Activated CD4-positive, alpha-beta T cell treated with anti-CD3 and anti-CD28 coated beads for 36 hours (primary cell): ENCODE data around the gene NEAT1. TPM values are rescaled to one million over a fixed set of nuclear protein-coding genes. Genes with fewer than 3 reads are reported as not detected.
"Not testable (repeated sequence)": the region's sequence is repeated elsewhere in the genome, so short reads cannot be mapped to it uniquely, and the experiment has no call there.

Experiments
- ATAC-seq: fragments of 200-7000 bp; cut with Tn5 transposase; one replicate; pipeline ENCODE4 v1.10.0; 2021; ENCODE audit warnings: mild to moderate bottlenecking, moderate library complexity
- CTCF ChIA-PET: fragments of 350-600 bp; sonication (Branson Sonifier 250); formaldehyde crosslinking; loops from one replicate; lab custom pipeline; 2021; ENCODE audit warnings: antibody characterized with exemption; lab: Charles Lee
- POLR2A ChIA-PET: fragments of 350-600 bp; sonication (Branson Sonifier 250); formaldehyde crosslinking; loops from one replicate; lab custom pipeline; 2021; ENCODE audit warnings: antibody characterized with exemption, inconsistent platforms; lab: Charles Lee
- DNase-seq: peaks from one replicate; pipeline ENCODE4 v3.0.0-alpha.2; 2020
- H3K27ac Mint-ChIP-seq: one replicate; pipeline ENCODE4 v1.8.0; 2021; ENCODE audit warnings: mixed read lengths
- H3K27me3 Mint-ChIP-seq: one replicate; pipeline ENCODE4 v1.8.0; 2021; ENCODE audit warnings: mixed read lengths
- H3K36me3 Mint-ChIP-seq: one replicate; pipeline ENCODE4 v1.8.0; 2021; ENCODE audit warnings: low read depth, mixed read lengths
- H3K4me1 Mint-ChIP-seq: one replicate; pipeline ENCODE4 v1.8.0; 2021; ENCODE audit warnings: mixed read lengths
- H3K4me3 Mint-ChIP-seq: one replicate; pipeline ENCODE4 v1.8.0; 2021; ENCODE audit warnings: mild to moderate bottlenecking, moderate library complexity, mixed read lengths
- H3K9me3 Mint-ChIP-seq: one replicate; pipeline ENCODE4 v1.8.0; 2021; ENCODE audit warnings: low read depth, mixed read lengths
- intact Hi-C, 2 experiments: fragments of 100-400 bp; cut with DNase I in 1 of 2; cut with micrococcal nuclease in 1 of 2; formaldehyde crosslinking; loops; one replicate each; pipeline versions ENCODE4 v1.14.2 to v1.15.1; 2022 to 2024; cut with DNase I, micrococcal nuclease
- total RNA-seq, 2 experiments: library from RNA; stranded (reverse); gene quantifications; one replicate each; pipeline ENCODE4 v1.2.3, GENCODE V29; 2021

Gene NEAT1
- total RNA-seq, 2 experiments from 2014 or later, result 435 to 569 TPM

DNA sequence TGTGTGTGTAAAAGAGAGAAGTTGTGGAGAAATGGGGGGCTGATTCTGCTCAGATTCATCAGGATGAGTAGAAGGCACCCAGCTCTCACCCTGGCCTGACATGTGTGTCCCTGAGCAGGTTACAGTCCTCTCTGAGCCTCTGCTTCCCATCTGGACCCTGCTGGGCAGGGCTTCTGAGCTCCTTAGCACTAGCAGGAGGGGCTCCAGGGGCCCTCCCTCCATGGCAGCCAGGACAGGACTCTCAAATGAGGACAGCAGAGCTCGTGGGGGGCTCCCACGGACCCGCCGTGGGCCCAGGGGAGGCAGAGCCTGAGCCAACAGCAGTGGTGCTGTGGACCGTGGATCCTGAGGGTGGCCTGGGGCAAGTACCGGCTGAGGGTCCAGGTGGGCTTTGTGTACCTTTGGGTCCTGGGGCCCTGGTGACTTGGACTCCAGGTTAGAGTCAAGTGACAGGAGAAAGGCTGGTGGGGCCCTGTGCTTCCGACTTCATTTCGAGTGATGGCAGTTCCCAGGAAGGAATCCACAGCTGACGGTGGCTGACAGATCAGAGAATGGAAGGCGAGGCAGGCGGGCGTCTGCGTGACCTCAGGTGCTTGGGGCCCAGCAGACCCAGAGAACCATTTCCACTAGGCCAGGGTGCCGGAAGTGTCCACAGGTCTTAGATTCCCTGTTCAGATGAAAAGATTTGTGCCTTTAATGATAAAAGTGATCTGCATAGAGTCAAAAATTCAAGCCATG lies 21.9 kb downstream of the NEAT1 start:
- no peak for ATAC-seq
- Mint-ChIP-seq H3K27ac (peak overlapping the region; percentile 6), H3K4me3 (no peak overlapping the region), H3K9me3 (no peaks in the 10 kb centered on the region), H3K36me3 (peaks cover 29% of the 10 kb centered on the region), H3K4me1 (peaks cover 34% of the 10 kb centered on the region), H3K27me3 (no peaks in the 10 kb centered on the region)
- ChIA-PET CTCF (no interaction called here), POLR2A (interaction anchor here (0.7 kb wide), 1 partner anchor 53 kb away, joined by 3 read pairs; no protein-coding TSS in a partner anchor)
- intact Hi-C loops, result no loop called here
- DNase-seq, result peak; percentile 15

DNA sequence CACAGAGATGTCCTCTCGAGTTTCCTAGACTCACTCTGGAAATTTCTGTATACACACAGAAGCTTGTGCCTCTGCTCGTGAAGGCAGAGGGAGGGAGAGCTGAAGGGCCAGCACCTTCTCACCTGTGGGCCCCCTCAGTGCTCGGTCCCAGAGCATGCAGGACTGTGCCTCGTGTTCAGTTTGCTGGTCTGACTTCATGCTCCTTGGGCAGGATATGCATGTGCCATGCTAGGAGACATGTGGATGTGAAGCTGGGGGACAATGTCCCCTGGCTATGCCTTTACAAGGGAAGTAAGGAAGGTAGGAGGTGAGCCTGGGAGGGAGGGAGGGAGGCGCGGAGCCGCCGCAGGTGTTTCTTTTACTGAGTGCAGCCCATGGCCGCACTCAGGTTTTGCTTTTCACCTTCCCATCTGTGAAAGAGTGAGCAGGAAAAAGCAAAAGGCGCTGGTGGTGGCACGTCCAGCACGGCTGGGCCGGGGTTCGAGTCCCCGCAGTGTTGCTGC lies 22.6 kb downstream of the NEAT1 start:
- CTCF ChIA-PET, result interaction anchor here (1.6 kb wide), 1 partner anchor 52 kb away, joined by 3 read pairs; no protein-coding TSS in a partner anchor
- H3K4me1 Mint-ChIP-seq, result peaks cover 27% of the 10 kb centered on the region
- intact Hi-C loops, result no loop called here

DNA sequence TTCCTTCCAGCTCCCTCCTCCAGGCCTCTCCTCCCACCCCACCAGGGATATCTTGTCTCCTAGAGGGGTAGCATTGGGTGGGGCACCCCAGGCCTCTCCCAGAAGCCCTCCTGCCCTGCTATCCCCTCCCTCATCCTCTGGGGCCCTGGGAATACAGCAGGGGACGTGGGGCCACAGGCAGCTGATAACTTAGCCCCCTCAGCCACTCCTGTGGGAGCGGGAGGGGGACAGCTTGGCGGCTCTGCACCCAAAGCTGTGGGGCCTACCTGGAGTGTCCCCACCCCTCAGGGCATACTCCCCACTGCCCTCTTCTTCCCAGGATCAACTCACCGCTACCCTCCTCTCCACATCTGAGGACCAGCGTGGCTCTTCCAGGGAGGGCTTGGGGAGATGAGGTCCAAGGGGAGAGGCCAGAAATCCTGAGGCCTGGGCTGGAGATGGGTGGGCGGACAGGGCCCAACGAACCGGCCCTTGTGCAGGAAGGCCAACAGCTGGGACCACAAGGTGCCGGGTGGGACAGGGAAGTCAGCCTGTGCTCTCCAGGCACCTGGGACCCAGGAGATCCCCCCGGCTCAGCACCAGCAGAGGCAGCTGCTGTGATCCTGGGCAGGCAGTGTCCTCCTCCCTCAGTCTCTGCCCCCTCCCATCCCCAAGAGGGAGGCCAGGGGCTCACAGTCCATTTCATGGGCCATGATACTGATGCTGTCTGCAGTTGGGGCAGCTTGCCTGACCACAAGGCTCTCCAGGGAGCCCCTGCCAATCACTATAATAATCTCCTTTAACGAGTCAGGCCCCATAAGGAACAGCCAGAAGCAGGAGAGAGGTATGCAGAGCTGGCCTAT lies 23.2 kb downstream of the NEAT1 start:
- Mint-ChIP-seq H3K36me3 (peaks cover 19% of the 10 kb centered on the region), H3K27ac (peak overlapping the region; percentile 37), H3K9me3 (no peaks in the 10 kb centered on the region), H3K4me1 (peaks cover 21% of the 10 kb centered on the region), H3K27me3 (no peaks in the 10 kb centered on the region), H3K4me3 (no peak overlapping the region)
- ChIA-PET POLR2A (interaction anchor here (1.5 kb wide), 1 partner anchor 53 kb away, joined by 6 read pairs; the partner anchor contains the start of gene MALAT1), CTCF (interaction anchor here (0.5 to 1.6 kb wide), 3 partner anchors 27 to 56 kb away, joined by 3 read pairs; no protein-coding TSS in a partner anchor)
- ATAC-seq, result no peak
- peak; percentile 22 for DNase-seq
- intact Hi-C loops, result no loop called here

More for the DNA sequence above, 22.6 kb downstream of the NEAT1 start:
- peak overlapping the region; percentile 6 for H3K27ac Mint-ChIP-seq
- H3K4me3 Mint-ChIP-seq, result no peak overlapping the region
- no peaks in the 10 kb centered on the region for H3K27me3 Mint-ChIP-seq
- DNase-seq (peak; percentile 18), ATAC-seq (no peak)
- H3K9me3 Mint-ChIP-seq, result no peaks in the 10 kb centered on the region
- peaks cover 24% of the 10 kb centered on the region for H3K36me3 Mint-ChIP-seq
- POLR2A ChIA-PET, result no interaction called here

GRCh38 chr11:65446446-65447277 lies 24.1 kb downstream of the NEAT1 start:
- ChIA-PET POLR2A (interaction anchor here (1.0 to 1.5 kb wide), 2 partner anchors 27 to 52 kb away, joined by 6 read pairs; partner anchors contain the start of gene MALAT1), CTCF (interaction anchor here (0.5 to 1.6 kb wide), 6 partner anchors 26 to 94 kb away, joined by 3 read pairs; partner anchors contain the start of gene FRMD8)
- Mint-ChIP-seq H3K27me3 (no peaks in the 10 kb centered on the region), H3K4me1 (peaks cover 16% of the 10 kb centered on the region), H3K4me3 (no peak overlapping the region), H3K27ac (no peak overlapping the region), H3K36me3 (peaks cover 12% of the 10 kb centered on the region), H3K9me3 (no peaks in the 10 kb centered on the region)
- intact Hi-C loops, result no loop called here
- ATAC-seq (peak; percentile 8), DNase-seq (peak; percentile 29)

DNA sequence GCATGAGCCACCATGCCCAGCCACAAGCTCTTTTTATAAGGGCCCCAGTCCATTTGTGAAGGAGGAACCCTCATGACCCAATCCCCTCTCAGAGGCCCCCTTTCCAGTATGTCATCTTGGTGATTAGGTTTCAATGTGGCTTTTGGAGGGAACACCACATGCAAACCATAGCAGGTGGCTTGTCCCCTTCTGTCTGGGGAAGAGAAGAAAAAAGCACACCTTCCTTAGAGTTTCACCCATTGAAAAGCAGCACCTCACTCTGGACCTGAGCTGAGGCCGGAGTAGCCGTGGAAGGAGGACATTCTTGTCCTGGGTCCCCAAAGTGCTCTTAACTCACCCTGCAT lies 25.4 kb downstream of the NEAT1 start:
- no peaks in the 10 kb centered on the region for H3K27me3 Mint-ChIP-seq
- intact Hi-C loops, result no loop called here
- H3K4me3 Mint-ChIP-seq, result no peak overlapping the region
- H3K27ac Mint-ChIP-seq, result no peak overlapping the region
- DNase-seq (no peak), ATAC-seq (no peak)
- H3K36me3 Mint-ChIP-seq, result peaks cover 7% of the 10 kb centered on the region
- ChIA-PET CTCF (interaction anchor here (0.6 to 1.6 kb wide), 2 partner anchors 15 to 63 kb away, joined by 3 to 5 read pairs; no protein-coding TSS in a partner anchor), POLR2A (interaction anchor here (0.9 to 1.0 kb wide), 2 partner anchors 24 to 28 kb away, joined by 3 to 6 read pairs; no protein-coding TSS in a partner anchor)
- no peaks in the 10 kb centered on the region for H3K9me3 Mint-ChIP-seq
- peaks cover 14% of the 10 kb centered on the region for H3K4me1 Mint-ChIP-seq

DNA sequence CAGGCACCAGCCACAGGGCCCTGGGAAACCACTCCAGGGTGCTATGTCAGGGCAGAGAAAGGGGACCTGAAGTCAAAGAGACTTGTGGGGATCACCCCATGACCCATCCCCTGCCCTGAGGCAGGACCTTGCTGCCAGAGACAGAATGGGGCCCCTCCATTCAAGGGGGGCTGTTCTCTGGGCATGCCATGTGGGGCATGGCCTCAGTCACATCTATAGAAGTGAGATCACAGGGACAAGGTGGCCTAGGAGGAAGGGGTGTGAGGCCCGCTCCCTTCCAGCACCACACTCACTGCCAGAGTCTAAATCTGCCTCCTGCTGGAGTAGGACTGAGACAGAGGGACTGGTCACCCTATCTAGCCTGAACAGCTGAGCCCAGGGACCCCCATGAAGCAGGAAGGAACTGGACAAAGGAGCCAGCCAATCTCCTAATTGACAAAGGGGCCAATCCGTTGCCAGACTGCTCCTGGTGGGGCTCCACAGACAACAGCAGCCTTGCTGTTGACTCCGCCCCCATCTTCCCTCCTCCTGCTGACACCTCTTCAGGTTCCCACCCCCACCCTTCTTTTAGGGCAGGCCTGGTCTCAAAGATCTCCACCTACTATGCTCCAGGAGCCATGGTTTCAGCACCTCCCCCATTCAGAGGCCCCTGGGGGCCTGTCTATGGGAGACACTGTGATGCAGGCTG lies 26.0 kb downstream of the NEAT1 start:
- ATAC-seq, result peak; percentile 10
- ChIA-PET CTCF (interaction anchor here (0.7 to 1.6 kb wide), 3 partner anchors 43 to 169 kb away, joined by 3 to 4 read pairs (median 3); no protein-coding TSS in a partner anchor), POLR2A (interaction anchor here (1.0 kb wide), 1 partner anchor 51 kb away, joined by 3 read pairs; no protein-coding TSS in a partner anchor)
- intact Hi-C loops, result no loop called here
- peak overlapping the region; percentile 10 for H3K27ac Mint-ChIP-seq
- H3K9me3 Mint-ChIP-seq, result no peaks in the 10 kb centered on the region
- H3K4me3 Mint-ChIP-seq, result no peak overlapping the region
- H3K4me1 Mint-ChIP-seq, result peaks cover 17% of the 10 kb centered on the region
- DNase-seq, result peak; percentile 42
- no peaks in the 10 kb centered on the region for H3K27me3 Mint-ChIP-seq
- H3K36me3 Mint-ChIP-seq, result peaks cover 5% of the 10 kb centered on the region

- H3K27ac Mint-ChIP-seq, intact Hi-C loops, H3K4me3 Mint-ChIP-seq, H3K9me3 Mint-ChIP-seq, H3K27me3 Mint-ChIP-seq, DNase-seq, H3K36me3 Mint-ChIP-seq, POLR2A ChIA-PET, CTCF ChIA-PET, ATAC-seq: not testable (repeated sequence)
- H3K4me1 Mint-ChIP-seq, result peaks cover 33% of the 10 kb centered on the region
Measured at GRCh38 chr11:65451301-65451700, 28.7 kb downstream of the NEAT1 start.

DNA sequence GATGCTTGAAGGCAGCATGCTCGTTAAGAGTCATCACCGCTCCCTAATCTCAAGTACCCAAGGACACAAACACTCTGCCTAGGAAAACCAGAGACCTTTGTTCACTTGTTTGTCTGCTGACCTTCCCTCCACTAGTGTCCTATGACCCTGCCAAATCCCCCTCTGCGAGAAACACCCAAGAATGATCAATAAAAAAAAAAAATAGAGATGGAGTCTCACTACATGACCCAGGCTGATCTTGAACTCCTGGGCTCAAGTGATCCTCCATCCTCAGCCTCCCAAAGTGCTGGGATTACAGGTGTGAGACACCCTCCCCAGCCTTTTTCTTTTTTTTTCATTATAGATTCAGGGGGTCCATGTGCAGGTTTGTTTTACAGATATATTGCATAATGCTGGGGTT lies 29.7 kb downstream of the NEAT1 start:
- H3K9me3 Mint-ChIP-seq, intact Hi-C loops, POLR2A ChIA-PET, H3K4me3 Mint-ChIP-seq, CTCF ChIA-PET, H3K27me3 Mint-ChIP-seq, H3K27ac Mint-ChIP-seq, H3K36me3 Mint-ChIP-seq, ATAC-seq: not testable (repeated sequence)
- DNase-seq, result peak; percentile 2
- peaks cover 38% of the 10 kb centered on the region for H3K4me1 Mint-ChIP-seq

DNA sequence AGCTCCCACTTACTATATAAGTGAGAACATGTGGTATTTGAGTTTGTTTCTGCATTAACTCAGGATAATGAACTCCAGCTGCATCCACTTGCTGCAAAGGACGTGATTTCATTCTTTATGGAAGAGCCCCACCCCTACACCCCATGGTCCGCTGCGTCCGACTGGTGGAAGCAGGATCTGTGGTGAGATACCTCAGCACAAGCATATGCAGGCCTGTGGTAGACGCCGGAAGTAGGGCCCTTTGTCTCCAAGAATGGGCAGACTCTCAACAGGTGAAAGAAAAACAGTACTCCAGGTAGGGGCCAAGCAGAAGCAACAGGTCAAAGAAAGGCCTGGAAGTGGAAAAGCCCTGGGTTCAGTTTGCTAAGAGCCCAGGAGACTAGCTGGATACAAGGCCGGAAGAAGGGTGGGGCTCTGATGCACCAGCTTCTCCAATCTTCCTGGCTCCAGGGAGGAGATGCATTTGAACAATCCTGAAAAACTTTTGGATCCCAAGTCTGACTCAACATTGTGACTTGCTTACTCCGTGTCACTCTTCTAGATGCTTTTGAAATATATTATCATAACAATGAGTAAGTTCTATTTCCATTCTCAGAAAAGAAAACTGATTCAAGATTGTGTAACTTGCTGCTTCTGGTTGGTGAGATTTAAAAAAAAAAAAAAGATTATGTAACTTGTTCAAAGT lies 30.4 kb downstream of the NEAT1 start:
- CTCF ChIA-PET, result interaction anchor here (0.7 to 1.3 kb wide), 2 partner anchors 40 to 183 kb away, joined by 3 read pairs; no protein-coding TSS in a partner anchor
- POLR2A ChIA-PET, result interaction anchor here (0.6 kb wide), 1 partner anchor 135 kb away, joined by 3 read pairs; no protein-coding TSS in a partner anchor

More for the DNA sequence above, 30.4 kb downstream of the NEAT1 start:
- peaks cover 1% of the 10 kb centered on the region for H3K36me3 Mint-ChIP-seq
- peaks cover 40% of the 10 kb centered on the region for H3K4me1 Mint-ChIP-seq
- intact Hi-C loops, result no loop called here
- ATAC-seq, result no peak
- no peak overlapping the region for H3K4me3 Mint-ChIP-seq
- no peaks in the 10 kb centered on the region for H3K9me3 Mint-ChIP-seq
- peak; percentile 2 for DNase-seq
- H3K27ac Mint-ChIP-seq, result peak overlapping the region; percentile 3
- no peaks in the 10 kb centered on the region for H3K27me3 Mint-ChIP-seq
